ENCODE measurements around the gene MCF2L2. TPM values are rescaled to one million over a fixed set of nuclear protein-coding genes. Genes with fewer than 3 reads are reported as not detected.

The MCF2L2 gene
- total RNA-seq, 1 donor from 2014 or later: 4.1 TPM

- H3K27me3 Mint-ChIP-seq (ENCODE audit: insufficient read depth): no peaks in the 10 kb centered on the region
- H3K36me3 Mint-ChIP-seq (ENCODE audit: low read depth): peaks cover 19% of the 10 kb centered on the region
- H3K27ac Mint-ChIP-seq: no peak overlapping the region
- intact Hi-C loops (cut with micrococcal nuclease): no loop called here
- no peak overlapping the region for H3K4me3 Mint-ChIP-seq
- H3K4me1 Mint-ChIP-seq (ENCODE audit: low read depth): no peaks in the 10 kb centered on the region
- DNase-seq (ENCODE audit: low spot score): no peak
- no peaks in the 10 kb centered on the region for H3K9me3 Mint-ChIP-seq
Observed at GRCh38 chr3:183151086-183151485, 277.3 kb downstream of the MCF2L2 start.

GRCh38 chr3:183149915-183150750, 278.3 kb downstream of the MCF2L2 start:
- intact Hi-C loops (cut with micrococcal nuclease): no loop called here
- H3K4me3 Mint-ChIP-seq: no peak overlapping the region
- no peaks in the 10 kb centered on the region for H3K4me1 Mint-ChIP-seq (ENCODE audit: low read depth)
- DNase-seq (ENCODE audit: low spot score): no peak
- H3K27me3 Mint-ChIP-seq (ENCODE audit: insufficient read depth): no peaks in the 10 kb centered on the region
- H3K36me3 Mint-ChIP-seq (ENCODE audit: low read depth): peaks cover 19% of the 10 kb centered on the region
- no peaks in the 10 kb centered on the region for H3K9me3 Mint-ChIP-seq
- H3K27ac Mint-ChIP-seq: no peak overlapping the region

- Mint-ChIP-seq H3K9me3 (no peaks in the 10 kb centered on the region), H3K36me3 (ENCODE audit: low read depth) (peaks cover 13% of the 10 kb centered on the region), H3K4me1 (ENCODE audit: low read depth) (no peaks in the 10 kb centered on the region), H3K27me3 (ENCODE audit: insufficient read depth) (no peaks in the 10 kb centered on the region), H3K4me3 (no peak overlapping the region), H3K27ac (no peak overlapping the region)
- DNase-seq (ENCODE audit: low spot score): no peak
- intact Hi-C loops (cut with micrococcal nuclease): no loop called here
Observed at GRCh38 chr3:183148056-183148455, 280.4 kb downstream of the MCF2L2 start.

- no peaks in the 10 kb centered on the region for H3K4me1 Mint-ChIP-seq (ENCODE audit: low read depth)
- no peak overlapping the region for H3K4me3 Mint-ChIP-seq
Observed at GRCh38 chr3:183144363-183144762, 284.1 kb downstream of the MCF2L2 start.

GRCh38 chr3:183142199-183142598, 286.2 kb downstream of the MCF2L2 start:
- Mint-ChIP-seq H3K27ac (no peak overlapping the region), H3K4me1 (ENCODE audit: low read depth) (no peaks in the 10 kb centered on the region), H3K4me3 (no peak overlapping the region), H3K9me3 (no peaks in the 10 kb centered on the region), H3K36me3 (ENCODE audit: low read depth) (no peaks in the 10 kb centered on the region), H3K27me3 (ENCODE audit: insufficient read depth) (no peaks in the 10 kb centered on the region)
- intact Hi-C loops (cut with micrococcal nuclease): no loop called here
- DNase-seq (ENCODE audit: low spot score): no peak

More at GRCh38 chr3:183144363-183144762, 284.1 kb downstream of the MCF2L2 start:
- no peak overlapping the region for H3K27ac Mint-ChIP-seq
- no peaks in the 10 kb centered on the region for H3K27me3 Mint-ChIP-seq (ENCODE audit: insufficient read depth)
- no peaks in the 10 kb centered on the region for H3K9me3 Mint-ChIP-seq
- DNase-seq (ENCODE audit: low spot score): no peak
- intact Hi-C loops (cut with micrococcal nuclease): no loop called here
- H3K36me3 Mint-ChIP-seq (ENCODE audit: low read depth): peaks cover 5% of the 10 kb centered on the region

- no peak for DNase-seq (ENCODE audit: low spot score)
- intact Hi-C loops (cut with micrococcal nuclease): no loop called here
- H3K4me1 Mint-ChIP-seq (ENCODE audit: low read depth): peaks cover 6% of the 10 kb centered on the region
- H3K27ac Mint-ChIP-seq: no peak overlapping the region
- no peaks in the 10 kb centered on the region for H3K27me3 Mint-ChIP-seq (ENCODE audit: insufficient read depth)
- H3K4me3 Mint-ChIP-seq: no peak overlapping the region
- peaks cover 21% of the 10 kb centered on the region for H3K36me3 Mint-ChIP-seq (ENCODE audit: low read depth)
- no peaks in the 10 kb centered on the region for H3K9me3 Mint-ChIP-seq
Observed at GRCh38 chr3:183134844-183135243, 293.6 kb downstream of the MCF2L2 start.

- H3K36me3 Mint-ChIP-seq (ENCODE audit: low read depth): peaks cover 34% of the 10 kb centered on the region
Observed at GRCh38 chr3:183132409-183132808, 296.0 kb downstream of the MCF2L2 start.

GRCh38 chr3:183131735-183132134, 296.7 kb downstream of the MCF2L2 start:
- DNase-seq (ENCODE audit: low spot score): no peak
- H3K27ac Mint-ChIP-seq: no peak overlapping the region
- H3K4me1 Mint-ChIP-seq (ENCODE audit: low read depth): peaks cover 6% of the 10 kb centered on the region
- H3K36me3 Mint-ChIP-seq (ENCODE audit: low read depth): peaks cover 34% of the 10 kb centered on the region
- H3K9me3 Mint-ChIP-seq: peaks cover 12% of the 10 kb centered on the region
- H3K27me3 Mint-ChIP-seq (ENCODE audit: insufficient read depth): no peaks in the 10 kb centered on the region
- intact Hi-C loops (cut with micrococcal nuclease): no loop called here
- H3K4me3 Mint-ChIP-seq: no peak overlapping the region

More at GRCh38 chr3:183132409-183132808, 296.0 kb downstream of the MCF2L2 start:
- Mint-ChIP-seq H3K9me3 (peaks cover 12% of the 10 kb centered on the region), H3K27ac (no peak overlapping the region), H3K4me3 (no peak overlapping the region), H3K4me1 (ENCODE audit: low read depth) (peaks cover 6% of the 10 kb centered on the region), H3K27me3 (ENCODE audit: insufficient read depth) (no peaks in the 10 kb centered on the region)
- DNase-seq (ENCODE audit: low spot score): no peak
- intact Hi-C loops (cut with micrococcal nuclease): no loop called here

GRCh38 chr3:183131186-183131725, 297.2 kb downstream of the MCF2L2 start:
- Mint-ChIP-seq H3K9me3 (peaks cover 12% of the 10 kb centered on the region), H3K4me1 (ENCODE audit: low read depth) (peaks cover 6% of the 10 kb centered on the region), H3K4me3 (no peak overlapping the region), H3K36me3 (ENCODE audit: low read depth) (peaks cover 34% of the 10 kb centered on the region), H3K27me3 (ENCODE audit: insufficient read depth) (no peaks in the 10 kb centered on the region), H3K27ac (no peak overlapping the region)
- DNase-seq (ENCODE audit: low spot score): no peak
- intact Hi-C loops (cut with micrococcal nuclease): no loop called here

- Mint-ChIP-seq H3K9me3 (peaks cover 12% of the 10 kb centered on the region), H3K36me3 (ENCODE audit: low read depth) (peaks cover 30% of the 10 kb centered on the region), H3K27me3 (ENCODE audit: insufficient read depth) (no peaks in the 10 kb centered on the region), H3K4me1 (ENCODE audit: low read depth) (peaks cover 4% of the 10 kb centered on the region), H3K27ac (no peak overlapping the region), H3K4me3 (no peak overlapping the region)
- DNase-seq (ENCODE audit: low spot score): no peak
- intact Hi-C loops (cut with micrococcal nuclease): no loop called here
Observed at GRCh38 chr3:183129243-183129642, 299.2 kb downstream of the MCF2L2 start.

GRCh38 chr3:183128709-183129108, 299.7 kb downstream of the MCF2L2 start:
- no peak for DNase-seq (ENCODE audit: low spot score)
- no peak overlapping the region for H3K4me3 Mint-ChIP-seq
- intact Hi-C loops (cut with micrococcal nuclease): no loop called here
- H3K36me3 Mint-ChIP-seq (ENCODE audit: low read depth): peaks cover 30% of the 10 kb centered on the region
- no peak overlapping the region for H3K27ac Mint-ChIP-seq
- no peaks in the 10 kb centered on the region for H3K27me3 Mint-ChIP-seq (ENCODE audit: insufficient read depth)
- H3K9me3 Mint-ChIP-seq: peaks cover 12% of the 10 kb centered on the region
- H3K4me1 Mint-ChIP-seq (ENCODE audit: low read depth): peaks cover 6% of the 10 kb centered on the region

Measured in activated T-helper 1 cell treated with anti-CD3 and anti-CD28 coated beads, Interleukin-12 subunit alpha, Interleukin-12 subunit beta, Interleukin-2, Interleukin-4 antibody, amounts not matched to agents 30 ng/mL and 10 ng/mL and 1 ng/mL, durations not matched to agents 14 hours and 24 hours and 36 hours (primary cell).